ENCODE measurements around the gene CDKN2B. TPM values are rescaled to one million over a fixed set of nuclear protein-coding genes. Genes with fewer than 3 reads are reported as not detected.
"Not testable (repeated sequence)": the region's sequence is repeated elsewhere in the genome, so short reads cannot be mapped to it uniquely, and the experiment has no call there.

The CDKN2B gene
- total RNA-seq = 1 to 10 TPM; 2.5 to 3.4 TPM

GRCh38 chr9:22008717-22009505 is at the start of gene CDKN2B:
TSS of gene CDKN2B (minus strand) at chr9:22009305. CDS start at chr9:22008953, 352 bp downstream.
- peaks cover 33% of the 10 kb centered on the region for H3K4me1 Mint-ChIP-seq
- peak within 1 kb of the TSS; percentile 82 for H3K4me3 Mint-ChIP-seq
- ChIA-PET POLR2A (interaction anchor here (0.7 to 3.2 kb wide), 15 partner anchors 11 to 218 kb away, joined by 3 to 29 read pairs (median 6); partner anchors contain the start of genes CDKN2A, CDKN2B-AS1 and MTAP), CTCF (interaction anchor here (0.8 to 4.4 kb wide), 51 partner anchors 11 to 674 kb away, joined by 3 to 99 read pairs (median 7); partner anchors contain the start of genes CDKN2A and CDKN2B-AS1)
- H3K9me3 Mint-ChIP-seq = no peaks in the 10 kb centered on the region
- DNase-seq = peak; percentile 79
- peaks cover 21% of the 10 kb centered on the region for H3K36me3 Mint-ChIP-seq (ENCODE audit: low read depth)
- H3K27ac Mint-ChIP-seq = no peak within 1 kb of the TSS
- H3K27me3 Mint-ChIP-seq = peaks cover 50% of the 10 kb centered on the region

GRCh38 chr9:22057972-22058371 is 48.9 kb upstream of the CDKN2B start:
- CTCF ChIA-PET, H3K4me3 Mint-ChIP-seq, H3K9me3 Mint-ChIP-seq, H3K27ac Mint-ChIP-seq, DNase-seq, POLR2A ChIA-PET: not testable (repeated sequence)
- Mint-ChIP-seq H3K27me3 (peaks cover 13% of the 10 kb centered on the region), H3K4me1 (peaks cover 12% of the 10 kb centered on the region), H3K36me3 (ENCODE audit: low read depth) (peaks cover 42% of the 10 kb centered on the region)

- no peak overlapping the region for H3K27ac Mint-ChIP-seq
- ChIA-PET POLR2A (interaction anchor here (0.7 to 1.4 kb wide), 2 partner anchors 15 to 23 kb away, joined by 3 read pairs; no protein-coding TSS in a partner anchor), CTCF (interaction anchor here (0.8 to 1.1 kb wide), 2 partner anchors 49 to 63 kb away, joined by 3 read pairs; no protein-coding TSS in a partner anchor)
- H3K9me3 Mint-ChIP-seq = no peaks in the 10 kb centered on the region
- no peak overlapping the region for H3K4me3 Mint-ChIP-seq
- H3K27me3 Mint-ChIP-seq = peaks cover 11% of the 10 kb centered on the region
- H3K4me1 Mint-ChIP-seq = peaks cover 26% of the 10 kb centered on the region
- peaks cover 44% of the 10 kb centered on the region for H3K36me3 Mint-ChIP-seq (ENCODE audit: low read depth)
- no peak for DNase-seq
These were observed 47.3 kb upstream of the CDKN2B start for GRCh38 chr9:22056402-22056801.

GRCh38 chr9:22055090-22055489 is 46.0 kb upstream of the CDKN2B start:
- Mint-ChIP-seq H3K9me3 (no peaks in the 10 kb centered on the region), H3K4me3 (no peak overlapping the region), H3K27ac (no peak overlapping the region), H3K36me3 (ENCODE audit: low read depth) (peaks cover 45% of the 10 kb centered on the region), H3K4me1 (peaks cover 37% of the 10 kb centered on the region), H3K27me3 (peaks cover 8% of the 10 kb centered on the region)
- ChIA-PET CTCF (no interaction called here), POLR2A (interaction anchor here (1.0 kb wide), 2 partner anchors 10 to 61 kb away, joined by 3 to 4 read pairs; partner anchors contain the start of genes CDKN2A and CDKN2B-AS1)
- DNase-seq = no peak

- no peak for DNase-seq
- no peak overlapping the region for H3K4me3 Mint-ChIP-seq
- POLR2A ChIA-PET = interaction anchor here (1.0 to 1.5 kb wide), 2 partner anchors 9 to 11 kb away, joined by 4 read pairs; no protein-coding TSS in a partner anchor
- peaks cover 38% of the 10 kb centered on the region for H3K4me1 Mint-ChIP-seq
- H3K27me3 Mint-ChIP-seq = peaks cover 8% of the 10 kb centered on the region
- H3K27ac Mint-ChIP-seq = no peak overlapping the region
- no peaks in the 10 kb centered on the region for H3K9me3 Mint-ChIP-seq
- CTCF ChIA-PET = interaction anchor here (1.5 to 2.0 kb wide), 2 partner anchors 11 to 65 kb away, joined by 6 to 9 read pairs; no protein-coding TSS in a partner anchor
- peaks cover 44% of the 10 kb centered on the region for H3K36me3 Mint-ChIP-seq (ENCODE audit: low read depth)
These were observed 45.4 kb upstream of the CDKN2B start for GRCh38 chr9:22054529-22054928.

GRCh38 chr9:22054076-22054475 is 45.0 kb upstream of the CDKN2B start:
- POLR2A ChIA-PET = interaction anchor here (1.2 to 1.6 kb wide), 7 partner anchors 8 to 63 kb away, joined by 3 to 7 read pairs (median 4); partner anchors contain the start of gene CDKN2B-AS1

GRCh38 chr9:22053178-22053577 is 44.1 kb upstream of the CDKN2B start:
- ChIA-PET POLR2A (interaction anchor here (1.1 to 1.6 kb wide), 9 partner anchors 9 to 64 kb away, joined by 3 to 10 read pairs (median 4); partner anchors contain the start of genes CDKN2B and CDKN2B-AS1), CTCF (interaction anchor here (0.7 to 2.0 kb wide), 8 partner anchors 12 to 239 kb away, joined by 3 to 9 read pairs (median 4); no protein-coding TSS in a partner anchor)
- no peak for DNase-seq
- H3K36me3 Mint-ChIP-seq (ENCODE audit: low read depth) = peaks cover 36% of the 10 kb centered on the region
- no peak overlapping the region for H3K4me3 Mint-ChIP-seq
- H3K4me1 Mint-ChIP-seq = peaks cover 40% of the 10 kb centered on the region
- peak overlapping the region; percentile 37 for H3K27ac Mint-ChIP-seq
- peaks cover 8% of the 10 kb centered on the region for H3K27me3 Mint-ChIP-seq
- no peaks in the 10 kb centered on the region for H3K9me3 Mint-ChIP-seq

More at GRCh38 chr9:22054076-22054475, 45.0 kb upstream of the CDKN2B start:
- H3K4me3 Mint-ChIP-seq = no peak overlapping the region
- H3K4me1 Mint-ChIP-seq = peaks cover 40% of the 10 kb centered on the region
- no peak overlapping the region for H3K27ac Mint-ChIP-seq
- no peak for DNase-seq
- no peaks in the 10 kb centered on the region for H3K9me3 Mint-ChIP-seq
- peaks cover 40% of the 10 kb centered on the region for H3K36me3 Mint-ChIP-seq (ENCODE audit: low read depth)
- peaks cover 6% of the 10 kb centered on the region for H3K27me3 Mint-ChIP-seq
- CTCF ChIA-PET = interaction anchor here (1.0 to 2.0 kb wide), 5 partner anchors 12 to 65 kb away, joined by 3 to 9 read pairs (median 6); no protein-coding TSS in a partner anchor

GRCh38 chr9:22052376-22052945 is 43.4 kb upstream of the CDKN2B start:
- no peak overlapping the region for H3K4me3 Mint-ChIP-seq
- CTCF ChIA-PET = interaction anchor here (0.7 to 2.0 kb wide), 6 partner anchors 11 to 239 kb away, joined by 3 to 9 read pairs (median 3); no protein-coding TSS in a partner anchor
- peaks cover 8% of the 10 kb centered on the region for H3K27me3 Mint-ChIP-seq
- peak overlapping the region; percentile 37 for H3K27ac Mint-ChIP-seq
- peak; percentile 34 for DNase-seq
- POLR2A ChIA-PET = interaction anchor here (1.1 to 1.6 kb wide), 5 partner anchors 10 to 53 kb away, joined by 3 to 10 read pairs (median 6); partner anchors contain the start of gene CDKN2B
- H3K36me3 Mint-ChIP-seq (ENCODE audit: low read depth) = peaks cover 36% of the 10 kb centered on the region
- peaks cover 40% of the 10 kb centered on the region for H3K4me1 Mint-ChIP-seq
- no peaks in the 10 kb centered on the region for H3K9me3 Mint-ChIP-seq

- Mint-ChIP-seq H3K27me3 (peaks cover 13% of the 10 kb centered on the region), H3K4me3 (no peak overlapping the region), H3K9me3 (no peaks in the 10 kb centered on the region), H3K36me3 (ENCODE audit: low read depth) (peaks cover 26% of the 10 kb centered on the region), H3K27ac (peak overlapping the region; percentile 40), H3K4me1 (peaks cover 46% of the 10 kb centered on the region)
- POLR2A ChIA-PET = interaction anchor here (0.7 to 2.4 kb wide), 6 partner anchors 10 to 125 kb away, joined by 3 to 8 read pairs (median 6); partner anchors contain the start of genes CDKN2A and CDKN2B-AS1
- no peak for DNase-seq
- CTCF ChIA-PET = interaction anchor here (0.6 to 1.5 kb wide), 3 partner anchors 15 to 72 kb away, joined by 3 to 4 read pairs (median 3); no protein-coding TSS in a partner anchor
These were observed 41.8 kb upstream of the CDKN2B start for GRCh38 chr9:22050924-22051323.

- Mint-ChIP-seq H3K27ac (no peak overlapping the region), H3K9me3 (no peaks in the 10 kb centered on the region), H3K36me3 (ENCODE audit: low read depth) (peaks cover 23% of the 10 kb centered on the region), H3K27me3 (peaks cover 14% of the 10 kb centered on the region), H3K4me3 (no peak overlapping the region), H3K4me1 (peaks cover 55% of the 10 kb centered on the region)
- POLR2A ChIA-PET = interaction anchor here (1.2 to 2.4 kb wide), 2 partner anchors 16 to 31 kb away, joined by 4 to 8 read pairs; no protein-coding TSS in a partner anchor
- DNase-seq = no peak
- CTCF ChIA-PET = interaction anchor here (0.6 to 1.3 kb wide), 5 partner anchors 9 to 103 kb away, joined by 3 to 4 read pairs (median 3); no protein-coding TSS in a partner anchor
These were observed 40.3 kb upstream of the CDKN2B start for GRCh38 chr9:22049411-22049810.

- no peaks in the 10 kb centered on the region for H3K9me3 Mint-ChIP-seq
- peaks cover 20% of the 10 kb centered on the region for H3K27me3 Mint-ChIP-seq
- no peak overlapping the region for H3K4me3 Mint-ChIP-seq
- POLR2A ChIA-PET = interaction anchor here (1.0 to 1.1 kb wide), 3 partner anchors 18 to 27 kb away, joined by 3 to 4 read pairs (median 4); no protein-coding TSS in a partner anchor
- H3K4me1 Mint-ChIP-seq = peaks cover 48% of the 10 kb centered on the region
- CTCF ChIA-PET = interaction anchor here (0.8 to 1.6 kb wide), 5 partner anchors 8 to 72 kb away, joined by 3 to 8 read pairs (median 5); partner anchors contain the start of genes CDKN2A and CDKN2B-AS1
- H3K36me3 Mint-ChIP-seq (ENCODE audit: low read depth) = peaks cover 20% of the 10 kb centered on the region
- H3K27ac Mint-ChIP-seq = no peak overlapping the region
- no peak for DNase-seq
These were observed 38.5 kb upstream of the CDKN2B start for GRCh38 chr9:22047596-22047995.
